AG04449 (cell line): ENCODE results near the gene CACNA1H.

Experiments used
- CTCF ChIA-PET: fragments of 350-600 bp; formaldehyde crosslinking; extraction: SDS; loops from one replicate; lab custom pipeline; 2021; ENCODE audit warnings: antibody characterized with exemption; lab: Yijun Ruan, JAX
- POLR2A ChIA-PET: fragments of 400-600, 350-600 bp; formaldehyde crosslinking; extraction: SDS; loops from one replicate; lab custom pipeline; 2020; ENCODE audit warnings: antibody characterized with exemption, inconsistent platforms; lab: Yijun Ruan, JAX
- DNase-seq: peaks from one replicate; pipeline ENCODE4 v3.0.0-alpha.2; 2010; ENCODE audit warnings: low read depth, low spot score
- H3K4me3 ChIP-seq: 2 replicates; pipeline ENCODE4 v1.5.1; 2011; ENCODE audit warnings: low read depth, mild to moderate bottlenecking, control low read depth, low read length
- TF ChIP-seq, protein P1 (sequence below): IDR thresholded peaks from one replicate; pipeline ENCODE4 v1.5.1; 2011; ENCODE audit warnings: mild to moderate bottlenecking, moderate library complexity, low read length, control low read depth, inconsistent platforms; ENCODE audit not compliant: insufficient read depth; ENCODE audit errors: missing control alignments

Gene CACNA1H

GRCh38 chr16:1218930-1219611 lies 66.2 kb downstream of the CACNA1H start:
- no peak overlapping the region for H3K4me3 ChIP-seq
- CTCF ChIA-PET: no interaction called here
- TF ChIP-seq, protein P1, sequence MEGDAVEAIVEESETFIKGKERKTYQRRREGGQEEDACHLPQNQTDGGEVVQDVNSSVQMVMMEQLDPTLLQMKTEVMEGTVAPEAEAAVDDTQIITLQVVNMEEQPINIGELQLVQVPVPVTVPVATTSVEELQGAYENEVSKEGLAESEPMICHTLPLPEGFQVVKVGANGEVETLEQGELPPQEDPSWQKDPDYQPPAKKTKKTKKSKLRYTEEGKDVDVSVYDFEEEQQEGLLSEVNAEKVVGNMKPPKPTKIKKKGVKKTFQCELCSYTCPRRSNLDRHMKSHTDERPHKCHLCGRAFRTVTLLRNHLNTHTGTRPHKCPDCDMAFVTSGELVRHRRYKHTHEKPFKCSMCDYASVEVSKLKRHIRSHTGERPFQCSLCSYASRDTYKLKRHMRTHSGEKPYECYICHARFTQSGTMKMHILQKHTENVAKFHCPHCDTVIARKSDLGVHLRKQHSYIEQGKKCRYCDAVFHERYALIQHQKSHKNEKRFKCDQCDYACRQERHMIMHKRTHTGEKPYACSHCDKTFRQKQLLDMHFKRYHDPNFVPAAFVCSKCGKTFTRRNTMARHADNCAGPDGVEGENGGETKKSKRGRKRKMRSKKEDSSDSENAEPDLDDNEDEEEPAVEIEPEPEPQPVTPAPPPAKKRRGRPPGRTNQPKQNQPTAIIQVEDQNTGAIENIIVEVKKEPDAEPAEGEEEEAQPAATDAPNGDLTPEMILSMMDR: no peak
- DNase-seq: no peak
- POLR2A ChIA-PET: interaction anchor here (0.5 kb wide), 1 partner anchor 582 kb away, joined by 3 read pairs; no protein-coding TSS in a partner anchor

DNA sequence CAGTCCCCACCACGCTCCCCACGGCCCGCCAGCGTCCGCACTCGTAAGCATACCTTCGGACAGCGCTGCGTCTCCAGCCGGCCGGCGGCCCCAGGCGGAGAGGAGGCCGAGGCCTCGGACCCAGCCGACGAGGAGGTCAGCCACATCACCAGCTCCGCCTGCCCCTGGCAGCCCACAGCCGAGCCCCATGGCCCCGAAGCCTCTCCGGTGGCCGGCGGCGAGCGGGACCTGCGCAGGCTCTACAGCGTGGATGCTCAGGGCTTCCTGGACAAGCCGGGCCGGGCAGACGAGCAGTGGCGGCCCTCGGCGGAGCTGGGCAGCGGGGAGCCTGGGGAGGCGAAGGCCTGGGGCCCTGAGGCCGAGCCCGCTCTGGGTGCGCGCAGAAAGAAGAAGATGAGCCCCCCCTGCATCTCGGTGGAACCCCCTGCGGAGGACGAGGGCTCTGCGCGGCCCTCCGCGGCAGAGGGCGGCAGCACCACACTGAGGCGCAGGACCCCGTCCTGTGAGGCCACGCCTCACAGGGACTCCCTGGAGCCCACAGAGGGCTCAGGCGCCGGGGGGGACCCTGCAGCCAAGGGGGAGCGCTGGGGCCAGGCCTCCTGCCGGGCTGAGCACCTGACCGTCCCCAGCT lies 67.3 kb downstream of the CACNA1H start:
- DNase-seq: no peak
- POLR2A ChIA-PET: no interaction called here
- TF ChIP-seq, protein P1: no peak
- CTCF ChIA-PET: no interaction called here
- no peak overlapping the region for H3K4me3 ChIP-seq

- DNase-seq: no peak
- ChIA-PET CTCF (no interaction called here), POLR2A (no interaction called here)
- H3K4me3 ChIP-seq: no peak overlapping the region
- TF ChIP-seq, protein P1: no peak
Observed at GRCh38 chr16:1220841-1221627, 68.1 kb downstream of the CACNA1H start.

- ChIA-PET POLR2A (no interaction called here), CTCF (no interaction called here)
- H3K4me3 ChIP-seq: no peak overlapping the region
- TF ChIP-seq, protein P1: no peak
- no peak for DNase-seq
Observed at GRCh38 chr16:1221628-1222552, 69.0 kb downstream of the CACNA1H start.

- TF ChIP-seq, protein P1: no peak
- H3K4me3 ChIP-seq: no peak overlapping the region
- ChIA-PET POLR2A (no interaction called here), CTCF (no interaction called here)
- no peak for DNase-seq
Observed at GRCh38 chr16:1222553-1223354, 69.8 kb downstream of the CACNA1H start.
